HepG2 (cell line): ENCODE results near the gene PUM1. TPM values are rescaled to one million over a fixed set of nuclear protein-coding genes. Genes with fewer than 3 reads are reported as not detected.

ENCODE experiments used
- BCLAF1 ChIP-seq: fragments of 450-650 bp; IDR thresholded peaks from 2 replicates; pipeline ENCODE4 v1.6.1; 2017; ENCODE audit warnings: mild to moderate bottlenecking
- CREB1 ChIP-seq, 2 experiments: fragments of 450-650 bp in 1 of 2; IDR thresholded peaks; 2 replicates each; pipeline ENCODE4 v1.6.1; 2016 to 2017; ENCODE audit warnings: control low read depth in 1 of 2, mild to moderate bottlenecking in 1 of 2, missing compliant biosample characterization in 1 of 2, missing genetic modification characterization in 1 of 2
- E2F2 ChIP-seq: sonication (generic); formaldehyde crosslinking; IDR thresholded peaks from 2 replicates; pipeline ENCODE4 v1.4.0; 2020; ENCODE audit warnings: missing genetic modification reagents, borderline replicate concordance
- GFI1 ChIP-seq: sonication (generic); formaldehyde crosslinking; IDR thresholded peaks from 2 replicates; pipeline ENCODE4 v1.5.0; 2020; ENCODE audit warnings: missing genetic modification reagents, mild to moderate bottlenecking, borderline replicate concordance
- HMG20B ChIP-seq: conservative IDR thresholded peaks from 2 replicates; pipeline ENCODE4 v1.6.1; 2016; ENCODE audit warnings: missing genetic modification reagents, missing compliant biosample characterization
- HNF4A ChIP-seq: sonication (generic); formaldehyde crosslinking; IDR thresholded peaks from 2 replicates; pipeline ENCODE4 v1.4.0; 2020; ENCODE audit warnings: missing genetic modification reagents
- MXD1 ChIP-seq: sonication (generic); formaldehyde crosslinking; IDR thresholded peaks from 2 replicates; pipeline ENCODE4 v1.4.0; 2020; ENCODE audit warnings: mild to moderate bottlenecking, missing genetic modification reagents
- MXI1 ChIP-seq: IDR thresholded peaks from 3 replicates; pipeline ENCODE4 v1.6.1; 2012; ENCODE audit warnings: low read depth, low read length, inconsistent platforms, borderline replicate concordance
- NFIB ChIP-seq: sonication (generic); formaldehyde crosslinking; IDR thresholded peaks from 2 replicates; pipeline ENCODE4 v1.9.0; 2021; ENCODE audit warnings: missing genetic modification reagents, mild to moderate bottlenecking, borderline replicate concordance
- NFRKB ChIP-seq: fragments of 450-650 bp; IDR thresholded peaks from 2 replicates; pipeline ENCODE4 v1.6.1; 2017
- POLR2AphosphoS2 ChIP-seq: IDR thresholded peaks from 2 replicates; pipeline ENCODE4 v1.6.1; 2011; ENCODE audit warnings: low read depth, low read length, improper control_type of control experiment
- STAG1 ChIP-seq: sonication (generic); formaldehyde crosslinking; IDR thresholded peaks from 2 replicates; pipeline ENCODE4 v1.4.0; 2020; ENCODE audit warnings: missing genetic modification reagents
- ZBTB42 ChIP-seq: sonication (generic); formaldehyde crosslinking; IDR thresholded peaks from 2 replicates; pipeline ENCODE4 v1.5.0; 2020; ENCODE audit warnings: mild to moderate bottlenecking, missing genetic modification reagents
- ZFX ChIP-seq: sonication (generic); formaldehyde crosslinking; IDR thresholded peaks from 2 replicates; pipeline ENCODE4 v1.4.0; 2020; ENCODE audit warnings: mild to moderate bottlenecking, low read depth, missing genetic modification reagents, moderate library complexity
- ZFY ChIP-seq: sonication (generic); formaldehyde crosslinking; IDR thresholded peaks from 2 replicates; pipeline ENCODE4 v1.4.0; 2020; ENCODE audit warnings: missing genetic modification reagents
- ZNF546 ChIP-seq: sonication (generic); formaldehyde crosslinking; conservative IDR thresholded peaks from 2 replicates; pipeline ENCODE4 v1.8.1; 2023; ENCODE audit warnings: mild to moderate bottlenecking, missing genetic modification reagents
- ZNF563 ChIP-seq: sonication (generic); formaldehyde crosslinking; IDR thresholded peaks from 2 replicates; pipeline ENCODE4 v1.8.0; 2022; ENCODE audit warnings: mild to moderate bottlenecking, moderate library complexity, missing genetic modification reagents
- ZNF646 ChIP-seq: sonication (generic); formaldehyde crosslinking; IDR thresholded peaks from 2 replicates; pipeline ENCODE4 v1.9.0; 2021; ENCODE audit warnings: mild to moderate bottlenecking, missing genetic modification reagents
- polyA plus RNA-seq, 8 experiments: library from polyadenylated mRNA; depleted of rRNA in 3 of 8; stranded (reverse) in 7 of 8; unstranded in 1 of 8; fragments of >200 nt; fragmentation: Illumina TruSeq in 4 of 8; extraction: Trizol in 4 of 8; gene quantifications; 2 replicates each; pipeline versions ENCODE4 v1.2.1 to v1.2.3, GENCODE V29; 2011 to 2016; ENCODE audit warnings: low read depth in 4 of 8, missing spikeins in 1 of 8, mixed read lengths in 1 of 8; ENCODE audit not compliant: insufficient read depth in 1 of 8
- total RNA-seq, 5 experiments: library from RNA; depleted of rRNA; stranded (reverse); fragments of >200 nt; fragmentation: Illumina TruSeq; extraction: Trizol; gene quantifications; 2 replicates each; pipeline ENCODE4 v1.2.3, GENCODE V29; 2016; ENCODE audit warnings: low read depth in 1 of 5

The PUM1 gene
- total and polyA plus RNA-seq, 2 of the 13 experiments (the other 11 are each of a cell fraction or from before 2014, with no cell fraction given) = 64.7 to 91.0 TPM

- TF ChIP-seq ZNF646 (CRISPR knock-in tag) (no peak), E2F2 (0 out of 2 replicates have a peak, but pooled peaks have one; percentile 82), STAG1 (CRISPR knock-in tag) (peak; percentile 28), HMG20B (CRISPR knock-in tag) (no peak), MXD1 (CRISPR knock-in tag) (peak; percentile 81; the same call in 1 of the 2 replicates), GFI1 (peak; percentile 64; the same call in 1 of the 2 replicates), MXI1 (peak; percentile 98), ZNF546 (CRISPR knock-in tag) (no peak), NFRKB (peak; percentile 90), NFIB (CRISPR knock-in tag) (no peak), ZNF563 (peak; percentile 78), ZFY (CRISPR knock-in tag) (peak; percentile 83), BCLAF1 (no peak), CREB1 (IDR thresholded peaks at IDR 0.05) (no peak), CREB1 (CRISPR knock-in tag; IDR thresholded peaks at IDR 0.05) (peak; percentile 63), HNF4A (CRISPR knock-in tag) (no peak), ZBTB42 (CRISPR knock-in tag) (no peak), ZFX (peak; percentile 92), POLR2AphosphoS2 (no peak)
These were observed at the start of gene PUM1 (continued) for GRCh38 chr1:31065310-31066217.
